BLaER1 treated with 17β-estradiol and CSF1 and Interleukin-3, amounts not matched to agents 10 nM and 100 nM (cell line): ENCODE measurements around the gene FILIP1L.

Source experiments
- H3K27ac ChIP-seq, 11 experiments: shearing (Covaris generic); formaldehyde crosslinking; 2 replicates each; pipeline ENCODE4 v1.8.1; 2022
- H3K27me3 ChIP-seq, 11 experiments: shearing (Covaris generic); formaldehyde crosslinking; 2 replicates each; pipeline ENCODE4 v1.8.1; 2022
- H3K36me3 ChIP-seq, 11 experiments: shearing (Covaris generic); formaldehyde crosslinking; 2 replicates each; pipeline ENCODE4 v1.8.1; 2022
- H3K4me1 ChIP-seq, 10 experiments: shearing (Covaris generic); formaldehyde crosslinking; 2 replicates each; pipeline ENCODE4 v1.8.1; 2022
- H3K4me2 ChIP-seq, 11 experiments: shearing (Covaris generic); formaldehyde crosslinking; 2 replicates each; pipeline ENCODE4 v1.8.1; 2022
- H3K4me3 ChIP-seq, 10 experiments: shearing (Covaris generic); formaldehyde crosslinking; 2 replicates each; pipeline ENCODE4 v1.8.1; 2022
- H3K9ac ChIP-seq, 11 experiments: shearing (Covaris generic); formaldehyde crosslinking; 2 replicates each; pipeline ENCODE4 v1.8.1; 2022
- H3K9me3 ChIP-seq, 11 experiments: shearing (Covaris generic); formaldehyde crosslinking; replicated peaks in 1 of 11; 2 replicates each; pipeline ENCODE4 v1.8.1; 2022
- H4K20me1 ChIP-seq, 11 experiments: shearing (Covaris generic); formaldehyde crosslinking; 2 replicates each; pipeline ENCODE4 v1.8.1; 2022
- Cebpa-rat ChIP-seq, 11 experiments: shearing (Covaris generic); IDR thresholded peaks; 2 replicates each; pipeline ENCODE4 v1.8.1; 2022

Gene FILIP1L

DNA sequence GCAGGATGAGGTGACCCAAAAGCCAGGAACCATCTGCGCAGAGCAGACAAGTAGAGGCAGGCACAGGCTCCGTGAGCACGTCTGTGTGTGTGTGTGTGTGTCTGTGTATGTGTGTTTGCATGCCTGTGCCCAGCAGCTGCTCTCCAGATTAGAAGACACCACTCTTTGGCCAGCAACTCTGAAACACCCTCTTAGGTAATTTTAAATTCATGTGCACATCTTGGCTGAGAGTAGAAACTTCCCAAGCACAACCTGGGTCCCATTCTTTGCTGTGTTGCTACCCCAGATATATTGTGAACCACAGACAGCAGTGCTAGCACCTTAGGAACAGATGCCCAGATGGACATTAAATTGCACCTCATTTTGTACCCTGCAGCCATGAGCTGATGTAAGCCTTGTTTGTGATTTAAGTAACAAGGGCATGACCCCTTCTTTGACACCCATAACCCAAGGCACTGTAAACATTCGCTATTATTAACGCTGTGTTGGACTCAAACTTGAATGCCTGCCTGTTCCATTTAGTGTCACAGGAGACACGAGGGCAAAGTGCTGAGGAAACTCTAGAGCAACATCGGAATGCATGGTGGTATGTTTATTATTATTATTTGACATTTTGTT, at the start of gene FILIP1L:
Gene FILIP1L, minus strand, starts transcription at position 89 of the 618 bp plus-strand sequence.
- Histone ChIP-seq H3K4me3 (no peak within 1 kb of the TSS), H4K20me1 (0 out of 22 replicates have a peak, but pooled peaks cover 0 to 5% (median 0%) of the 10 kb centered on the region in 11 experiments), H3K27ac (no peak within 1 kb of the TSS), H3K9ac (no peak within 1 kb of the TSS), H3K27me3 (no peaks in the 10 kb centered on the region), H3K36me3 (peaks cover 0 to 14% (median 0%) of the 10 kb centered on the region in 11 experiments; a peak in 1 of 22 replicates), H3K4me1 (peaks cover 0 to 4% (median 0%) of the 10 kb centered on the region in 10 experiments; a peak in 2 of 20 replicates), H3K4me2 (no peak within 1 kb of the TSS), H3K9me3 (no peaks in the 10 kb centered on the region)
- TF ChIP-seq Cebpa-rat (IDR thresholded peaks at IDR 0.05) = no peak

DNA sequence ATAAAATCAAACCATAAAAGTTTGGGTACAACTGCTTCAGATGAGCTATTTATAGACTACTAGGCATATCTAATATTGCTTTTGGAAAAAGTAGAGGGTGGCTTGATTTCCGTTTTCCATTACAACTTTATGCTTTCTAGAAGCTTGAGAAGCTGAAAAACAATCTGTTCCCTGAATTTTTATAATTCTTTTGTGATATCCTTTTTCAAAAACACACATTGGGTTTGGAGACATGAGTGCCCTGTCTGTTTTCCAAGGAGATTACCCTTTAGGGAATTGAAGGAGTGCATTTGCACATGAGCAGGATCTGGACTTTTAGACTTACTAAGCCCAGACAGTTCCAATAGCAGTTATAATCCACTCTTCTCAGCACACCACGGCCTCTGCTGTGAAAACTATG, 49.5 kb upstream of the FILIP1L start:
- TF ChIP-seq Cebpa-rat (IDR thresholded peaks at IDR 0.05) = no peak
- H3K27ac ChIP-seq = no peak overlapping the region
- no peaks in the 10 kb centered on the region for H3K4me1 ChIP-seq
- no peaks in the 10 kb centered on the region for H4K20me1 ChIP-seq
- no peak overlapping the region for H3K9ac ChIP-seq
- peaks cover 5 to 87% (median 44%) of the 10 kb centered on the region in 11 experiments; a peak in 21 of 22 replicates for H3K36me3 ChIP-seq
- no peaks in the 10 kb centered on the region for H3K27me3 ChIP-seq
- H3K9me3 ChIP-seq = no peaks in the 10 kb centered on the region
- no peak overlapping the region for H3K4me3 ChIP-seq
- no peak overlapping the region for H3K4me2 ChIP-seq

DNA sequence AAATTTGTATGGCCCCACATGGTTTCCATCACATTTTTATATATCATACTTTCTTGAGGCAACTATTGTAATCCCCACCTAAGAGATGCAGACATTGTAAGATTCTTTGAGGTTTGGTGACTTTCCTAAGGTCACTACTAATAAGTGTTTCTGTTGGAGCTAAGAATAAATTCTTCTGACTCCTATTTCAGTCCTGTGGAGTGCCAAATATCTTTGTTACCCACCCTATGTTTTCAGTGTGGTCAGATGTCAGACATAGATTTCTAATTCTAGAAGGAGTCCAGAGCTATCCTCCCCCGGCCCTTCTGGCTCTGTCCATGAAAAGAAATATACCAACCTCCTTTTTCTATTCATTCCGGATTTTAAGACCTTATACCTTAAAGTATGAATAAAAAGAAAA, 46.2 kb upstream of the FILIP1L start:
- no peaks in the 10 kb centered on the region for H4K20me1 ChIP-seq
- TF ChIP-seq Cebpa-rat (IDR thresholded peaks at IDR 0.05) = no peak
- no peaks in the 10 kb centered on the region for H3K27me3 ChIP-seq
- H3K9me3 ChIP-seq = peaks cover 16 to 25% (median 23%) of the 10 kb centered on the region in 11 experiments
- peaks cover 8 to 95% (median 61%) of the 10 kb centered on the region in 11 experiments; a peak in 21 of 22 replicates for H3K36me3 ChIP-seq
- H3K27ac ChIP-seq = no peak overlapping the region
- H3K4me2 ChIP-seq = no peak overlapping the region
- H3K4me3 ChIP-seq = no peak overlapping the region
- no peaks in the 10 kb centered on the region for H3K4me1 ChIP-seq
- no peak overlapping the region for H3K9ac ChIP-seq

DNA sequence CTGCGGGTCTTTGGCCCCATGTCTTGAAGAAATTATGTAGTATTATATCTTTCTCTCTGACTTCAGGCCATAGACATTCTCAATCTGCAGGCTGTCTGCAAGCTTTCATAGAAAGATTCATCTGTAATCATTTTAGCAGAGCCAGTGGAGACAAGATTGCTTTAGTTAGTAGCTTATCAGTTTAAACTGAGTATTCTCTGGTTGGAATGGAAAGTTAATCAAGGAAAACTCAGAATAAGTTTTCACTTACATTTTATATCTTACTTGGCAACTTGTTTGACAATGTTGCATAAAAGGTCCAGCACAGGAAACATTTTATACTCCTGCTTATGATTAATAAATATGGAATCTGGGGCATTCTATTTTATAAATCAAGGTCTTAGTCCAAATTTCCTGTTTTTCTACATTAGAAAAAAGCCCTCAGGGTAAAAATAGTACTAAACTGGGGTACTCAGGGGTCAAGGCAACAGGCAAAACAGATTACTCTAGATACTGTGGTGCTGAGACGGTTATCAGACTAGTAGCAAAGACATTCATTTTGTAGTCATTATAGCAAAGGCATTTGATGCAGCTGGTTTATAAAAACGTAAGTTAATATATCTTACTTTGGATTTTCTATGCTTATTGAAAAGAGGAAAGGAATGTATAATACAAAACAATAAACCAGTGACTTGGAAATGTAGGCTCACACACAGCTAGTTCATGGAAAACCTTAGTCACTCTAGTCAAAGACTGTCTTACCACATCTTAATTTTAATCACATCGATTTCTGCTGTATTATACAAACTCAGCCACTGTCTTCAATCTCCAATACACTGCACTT, 45.2 kb upstream of the FILIP1L start:
- Histone ChIP-seq H3K9me3 (peaks cover 26 to 35% (median 33%) of the 10 kb centered on the region in 11 experiments), H3K4me1 (no peaks in the 10 kb centered on the region), H3K27ac (no peak overlapping the region), H3K9ac (no peak overlapping the region), H3K27me3 (no peaks in the 10 kb centered on the region), H3K4me2 (no peak overlapping the region), H3K4me3 (no peak overlapping the region), H3K36me3 (peaks cover 17 to 99% (median 67%) of the 10 kb centered on the region in 11 experiments; a peak in 21 of 22 replicates), H4K20me1 (no peaks in the 10 kb centered on the region)
- TF ChIP-seq Cebpa-rat (IDR thresholded peaks at IDR 0.05) = no peak

DNA sequence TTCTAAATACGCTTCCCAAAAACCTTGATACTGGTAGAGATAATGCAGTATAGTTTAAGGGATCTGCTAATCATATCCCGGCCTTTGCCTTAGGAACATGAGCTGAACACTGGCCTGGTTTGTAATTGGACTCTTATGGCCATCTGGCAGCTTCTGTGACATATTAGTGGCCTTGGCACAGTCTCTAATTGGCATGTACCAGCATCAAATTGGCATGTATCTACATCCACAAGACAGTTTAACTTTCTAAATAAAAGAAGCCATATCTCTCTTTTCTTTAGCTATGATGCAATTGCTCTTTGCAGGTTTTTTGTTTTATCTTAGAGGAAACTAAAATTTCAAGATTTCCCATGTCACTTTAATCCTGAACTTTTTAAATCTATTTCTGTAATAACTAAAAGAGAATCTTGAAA, 44.6 kb upstream of the FILIP1L start:
- H3K4me1 ChIP-seq = no peaks in the 10 kb centered on the region
- peaks cover 17 to 99% (median 73%) of the 10 kb centered on the region in 11 experiments; a peak in 21 of 22 replicates for H3K36me3 ChIP-seq
- no peak overlapping the region for H3K4me2 ChIP-seq
- no peak for TF ChIP-seq Cebpa-rat (IDR thresholded peaks at IDR 0.05)
- no peak overlapping the region for H3K9ac ChIP-seq
- H3K9me3 ChIP-seq = peaks cover 30 to 41% (median 39%) of the 10 kb centered on the region in 11 experiments
- no peaks in the 10 kb centered on the region for H3K27me3 ChIP-seq
- no peak overlapping the region for H3K27ac ChIP-seq
- H4K20me1 ChIP-seq = no peaks in the 10 kb centered on the region
- no peak overlapping the region for H3K4me3 ChIP-seq

DNA sequence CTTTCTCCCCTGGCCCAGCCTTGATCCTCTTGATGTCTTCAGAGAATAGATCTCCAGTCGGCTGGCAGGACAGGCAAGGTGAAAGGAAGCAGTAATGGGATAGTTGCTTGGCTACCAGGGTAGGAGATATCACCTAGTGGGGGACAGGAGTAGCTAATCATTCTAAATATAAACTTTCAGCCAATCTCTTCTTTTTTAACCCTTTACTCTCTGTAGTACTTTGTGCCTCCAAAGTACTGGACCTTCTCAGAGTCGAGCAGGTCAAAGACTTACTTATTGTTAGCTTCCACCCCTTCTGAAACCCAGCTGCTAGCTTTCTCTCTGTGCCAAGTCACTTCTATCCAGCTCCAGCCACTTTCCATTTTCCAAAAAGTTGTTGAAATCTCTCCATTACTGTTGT, 43.4 kb upstream of the FILIP1L start:
- H4K20me1 ChIP-seq = no peaks in the 10 kb centered on the region
- H3K36me3 ChIP-seq = peaks cover 17 to 99% (median 75%) of the 10 kb centered on the region in 11 experiments; a peak in 21 of 22 replicates
- no peak overlapping the region for H3K27ac ChIP-seq
- no peak overlapping the region for H3K9ac ChIP-seq
- no peaks in the 10 kb centered on the region for H3K27me3 ChIP-seq
- no peaks in the 10 kb centered on the region for H3K4me1 ChIP-seq
- no peak overlapping the region for H3K4me3 ChIP-seq
- H3K9me3 ChIP-seq = peaks cover 33 to 48% (median 43%) of the 10 kb centered on the region in 11 experiments
- no peak for TF ChIP-seq Cebpa-rat (IDR thresholded peaks at IDR 0.05)
- no peak overlapping the region for H3K4me2 ChIP-seq

DNA sequence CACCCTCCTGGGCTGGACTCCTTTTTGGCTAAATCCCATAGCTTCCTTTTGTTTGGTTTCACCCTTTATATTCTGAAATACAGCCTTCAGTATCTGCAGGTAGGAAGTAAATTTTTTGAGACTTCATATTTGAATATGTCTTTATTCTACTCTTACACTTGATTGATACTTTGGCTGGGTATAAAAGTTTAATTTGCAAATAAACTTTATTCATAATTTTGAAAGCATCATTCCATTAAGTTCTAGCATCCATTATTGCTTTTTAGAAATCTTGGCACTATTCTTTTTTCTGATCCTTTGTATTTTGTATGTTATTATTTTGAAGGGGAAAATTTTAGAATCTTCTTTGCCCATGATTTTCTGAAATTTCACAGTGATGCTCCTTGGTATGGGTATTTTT, 41.3 kb upstream of the FILIP1L start:
- H4K20me1 ChIP-seq = no peaks in the 10 kb centered on the region
- H3K9ac ChIP-seq = no peak overlapping the region
- no peaks in the 10 kb centered on the region for H3K27me3 ChIP-seq
- no peak overlapping the region for H3K4me2 ChIP-seq
- H3K9me3 ChIP-seq = peaks cover 33 to 55% (median 46%) of the 10 kb centered on the region in 11 experiments
- no peak for TF ChIP-seq Cebpa-rat (IDR thresholded peaks at IDR 0.05)
- H3K4me3 ChIP-seq = no peak overlapping the region; a peak in 1 of 20 replicates
- peaks cover 26 to 99% (median 74%) of the 10 kb centered on the region in 11 experiments; a peak in 21 of 22 replicates for H3K36me3 ChIP-seq
- no peaks in the 10 kb centered on the region for H3K4me1 ChIP-seq
- H3K27ac ChIP-seq = no peak overlapping the region

DNA sequence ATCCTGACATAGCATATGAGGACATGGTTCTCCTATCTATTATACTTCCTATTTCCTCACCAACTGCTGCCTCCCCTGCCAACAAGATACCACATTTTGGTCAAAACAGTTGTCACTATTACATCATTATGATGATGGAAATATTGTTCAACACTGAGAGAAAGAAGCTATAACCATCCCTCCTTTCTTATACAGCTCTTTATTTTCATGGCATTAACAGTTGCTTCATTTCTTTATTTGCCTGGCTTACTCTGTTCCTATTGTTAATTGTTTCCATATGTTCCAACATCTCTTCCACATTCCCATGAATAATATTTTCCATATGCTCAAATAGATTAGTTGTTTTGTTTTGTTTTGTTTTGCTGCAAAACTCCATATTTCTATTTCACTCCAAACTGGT, 40.8 kb upstream of the FILIP1L start:
- no peak for TF ChIP-seq Cebpa-rat (IDR thresholded peaks at IDR 0.05)

DNA sequence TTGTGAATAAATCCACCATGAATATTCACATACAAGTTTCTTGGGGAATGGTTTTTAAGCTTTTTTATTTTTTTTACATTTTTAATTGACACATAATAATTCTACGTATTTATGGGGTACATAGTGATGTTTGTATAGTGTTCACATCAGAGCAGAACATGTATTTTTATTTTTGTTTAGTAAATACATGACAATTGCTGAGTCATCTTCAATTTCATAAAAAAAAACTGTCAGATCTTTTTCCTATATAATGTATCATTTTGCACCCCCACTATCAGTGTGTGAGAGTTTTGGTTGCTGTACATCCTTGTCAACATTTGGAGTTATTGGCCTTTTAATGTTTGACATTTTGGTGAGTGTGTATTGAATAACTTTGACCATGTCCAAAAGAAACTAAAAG, 39.9 kb upstream of the FILIP1L start:
- H3K4me2 ChIP-seq = no peak overlapping the region
- no peak overlapping the region for H3K4me3 ChIP-seq
- no peak for TF ChIP-seq Cebpa-rat (IDR thresholded peaks at IDR 0.05)
- no peaks in the 10 kb centered on the region for H3K4me1 ChIP-seq
- no peaks in the 10 kb centered on the region for H4K20me1 ChIP-seq
- H3K9ac ChIP-seq = no peak overlapping the region
- peaks cover 33 to 55% (median 46%) of the 10 kb centered on the region in 11 experiments for H3K9me3 ChIP-seq
- no peak overlapping the region for H3K27ac ChIP-seq
- no peaks in the 10 kb centered on the region for H3K27me3 ChIP-seq
- peaks cover 30 to 100% (median 80%) of the 10 kb centered on the region in 11 experiments for H3K36me3 ChIP-seq

More for the DNA sequence above, 40.8 kb upstream of the FILIP1L start:
- H4K20me1 ChIP-seq = no peaks in the 10 kb centered on the region
- H3K4me3 ChIP-seq = no peak overlapping the region
- H3K9ac ChIP-seq = no peak overlapping the region
- peaks cover 33 to 55% (median 46%) of the 10 kb centered on the region in 11 experiments for H3K9me3 ChIP-seq
- no peak overlapping the region for H3K4me2 ChIP-seq
- no peaks in the 10 kb centered on the region for H3K4me1 ChIP-seq
- H3K27me3 ChIP-seq = no peaks in the 10 kb centered on the region
- H3K36me3 ChIP-seq = peaks cover 26 to 99% (median 71%) of the 10 kb centered on the region in 11 experiments; a peak in 21 of 22 replicates
- H3K27ac ChIP-seq = no peak overlapping the region
